KMS-11 (cell line): ENCODE data around the gene FBXL7.

Experiments used
- H2AFZ ChIP-seq: fragments of 200-600 bp; sonication (generic); 2 replicates; pipeline ENCODE4 v1.6.1; 2016; ENCODE audit warnings: antibody characterized with exemption, mixed run types, low read depth
- H3K27ac ChIP-seq: fragments of 200-600 bp; sonication (generic); 2 replicates; pipeline ENCODE4 v1.6.1; 2016; ENCODE audit warnings: mild to moderate bottlenecking, mixed run types
- H3K27me3 ChIP-seq: fragments of 200-600 bp; sonication (generic); 2 replicates; pipeline ENCODE4 v1.6.1; 2017; ENCODE audit warnings: mild to moderate bottlenecking, low read depth, mixed run types, moderate library complexity; ENCODE audit not compliant: insufficient read depth
- H3K36me3 ChIP-seq: fragments of 200-600 bp; sonication (generic); 2 replicates; pipeline ENCODE4 v1.6.1; 2017; ENCODE audit warnings: mild to moderate bottlenecking, mixed run types; ENCODE audit not compliant: insufficient read depth
- H3K4me1 ChIP-seq: fragments of 200-600 bp; sonication (generic); 2 replicates; pipeline ENCODE4 v1.6.1; 2016; ENCODE audit warnings: mild to moderate bottlenecking, low read depth, mixed run types; ENCODE audit not compliant: poor library complexity, severe bottlenecking
- H3K4me2 ChIP-seq: fragments of 200-600 bp; sonication (generic); 2 replicates; pipeline ENCODE4 v1.7.0; 2016; ENCODE audit warnings: mild to moderate bottlenecking, mixed run types
- H3K4me3 ChIP-seq: fragments of 200-600 bp; sonication (generic); IDR thresholded peaks from 2 replicates; pipeline ENCODE4 v1.6.1; 2017; ENCODE audit warnings: low read depth, low read length, mixed read lengths; ENCODE audit not compliant: insufficient read depth
- H3K79me2 ChIP-seq: fragments of 200-600 bp; sonication (generic); 2 replicates; pipeline ENCODE4 v1.6.1; 2016; ENCODE audit warnings: low read depth, mixed run types; ENCODE audit not compliant: insufficient read depth
- H3K9ac ChIP-seq: fragments of 200-600 bp; sonication (generic); 2 replicates; pipeline ENCODE4 v1.6.1; 2016; ENCODE audit warnings: mild to moderate bottlenecking, mixed run types
- H4K20me1 ChIP-seq: fragments of 200-600 bp; sonication (generic); 2 replicates; pipeline ENCODE4 v1.6.1; 2016; ENCODE audit warnings: mild to moderate bottlenecking, mixed run types; ENCODE audit not compliant: insufficient read depth
- CTCF ChIP-seq: fragments of 200-600 bp; sonication (generic); conservative IDR thresholded peaks from 2 replicates; pipeline ENCODE4 v1.6.1; 2017; ENCODE audit warnings: low read depth, mild to moderate bottlenecking, antibody characterized with exemption, low read length, moderate library complexity, mixed read lengths

Gene FBXL7

GRCh38 chr5:15499528-15500324 lies at the start of gene FBXL7:
Gene FBXL7, plus strand, starts transcription at chr5:15500180.
- Histone ChIP-seq H2AFZ (peak within 1 kb of the TSS; percentile 100), H3K27me3 (no peaks in the 10 kb centered on the region), H4K20me1 (no peaks in the 10 kb centered on the region), H3K27ac (peak within 1 kb of the TSS; percentile 57; the same call in 1 of the 2 replicates), H3K4me3 (peak within 1 kb of the TSS; percentile 52), H3K4me2 (peak within 1 kb of the TSS; percentile 96), H3K36me3 (0 out of 2 replicates have a peak, but pooled peaks cover 3% of the 10 kb centered on the region), H3K9ac (peak within 1 kb of the TSS; percentile 41; the same call in 1 of the 2 replicates), H3K79me2 (peaks cover 32% of the 10 kb centered on the region), H3K4me1 (peaks cover 36% of the 10 kb centered on the region)
- TF ChIP-seq CTCF, result 0 out of 2 replicates have a peak, but pooled peaks have one; percentile 18

GRCh38 chr5:15450473-15450872 lies 49.5 kb upstream of the FBXL7 start:
- no peak overlapping the region for H3K4me3 ChIP-seq
- no peaks in the 10 kb centered on the region for H3K79me2 ChIP-seq
- no peak overlapping the region for H3K4me2 ChIP-seq
- no peak overlapping the region for H2AFZ ChIP-seq
- no peaks in the 10 kb centered on the region for H3K27me3 ChIP-seq
- no peak overlapping the region for H3K27ac ChIP-seq
- no peak overlapping the region for H3K9ac ChIP-seq
- peaks cover 50% of the 10 kb centered on the region for H3K4me1 ChIP-seq
- TF ChIP-seq CTCF, result no peak
- H3K36me3 ChIP-seq, result no peaks in the 10 kb centered on the region
- H4K20me1 ChIP-seq, result no peaks in the 10 kb centered on the region

- Histone ChIP-seq H3K4me1 (peaks cover 46% of the 10 kb centered on the region), H2AFZ (no peak overlapping the region), H3K4me3 (no peak overlapping the region), H3K4me2 (no peak overlapping the region), H3K79me2 (no peaks in the 10 kb centered on the region), H3K9ac (no peak overlapping the region), H3K27me3 (no peaks in the 10 kb centered on the region), H3K36me3 (no peaks in the 10 kb centered on the region), H4K20me1 (no peaks in the 10 kb centered on the region), H3K27ac (no peak overlapping the region)
- no peak for TF ChIP-seq CTCF
These were observed 49.0 kb upstream of the FBXL7 start for GRCh38 chr5:15450949-15451348.

GRCh38 chr5:15452030-15452429 lies 48.0 kb upstream of the FBXL7 start:
- Histone ChIP-seq H3K4me1 (peaks cover 35% of the 10 kb centered on the region), H3K27me3 (no peaks in the 10 kb centered on the region), H3K4me2 (no peak overlapping the region), H3K36me3 (no peaks in the 10 kb centered on the region), H2AFZ (no peak overlapping the region), H3K79me2 (no peaks in the 10 kb centered on the region), H3K4me3 (no peak overlapping the region), H4K20me1 (no peaks in the 10 kb centered on the region), H3K9ac (no peak overlapping the region), H3K27ac (no peak overlapping the region)
- TF ChIP-seq CTCF, result no peak
